ENCODE results near the gene EVL. TPM values are rescaled to one million over a fixed set of nuclear protein-coding genes. Genes with fewer than 3 reads are reported as not detected.

EVL gene, protein sequence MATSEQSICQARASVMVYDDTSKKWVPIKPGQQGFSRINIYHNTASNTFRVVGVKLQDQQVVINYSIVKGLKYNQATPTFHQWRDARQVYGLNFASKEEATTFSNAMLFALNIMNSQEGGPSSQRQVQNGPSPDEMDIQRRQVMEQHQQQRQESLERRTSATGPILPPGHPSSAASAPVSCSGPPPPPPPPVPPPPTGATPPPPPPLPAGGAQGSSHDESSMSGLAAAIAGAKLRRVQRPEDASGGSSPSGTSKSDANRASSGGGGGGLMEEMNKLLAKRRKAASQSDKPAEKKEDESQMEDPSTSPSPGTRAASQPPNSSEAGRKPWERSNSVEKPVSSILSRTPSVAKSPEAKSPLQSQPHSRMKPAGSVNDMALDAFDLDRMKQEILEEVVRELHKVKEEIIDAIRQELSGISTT
- 21.9 TPM for total RNA-seq

DNA sequence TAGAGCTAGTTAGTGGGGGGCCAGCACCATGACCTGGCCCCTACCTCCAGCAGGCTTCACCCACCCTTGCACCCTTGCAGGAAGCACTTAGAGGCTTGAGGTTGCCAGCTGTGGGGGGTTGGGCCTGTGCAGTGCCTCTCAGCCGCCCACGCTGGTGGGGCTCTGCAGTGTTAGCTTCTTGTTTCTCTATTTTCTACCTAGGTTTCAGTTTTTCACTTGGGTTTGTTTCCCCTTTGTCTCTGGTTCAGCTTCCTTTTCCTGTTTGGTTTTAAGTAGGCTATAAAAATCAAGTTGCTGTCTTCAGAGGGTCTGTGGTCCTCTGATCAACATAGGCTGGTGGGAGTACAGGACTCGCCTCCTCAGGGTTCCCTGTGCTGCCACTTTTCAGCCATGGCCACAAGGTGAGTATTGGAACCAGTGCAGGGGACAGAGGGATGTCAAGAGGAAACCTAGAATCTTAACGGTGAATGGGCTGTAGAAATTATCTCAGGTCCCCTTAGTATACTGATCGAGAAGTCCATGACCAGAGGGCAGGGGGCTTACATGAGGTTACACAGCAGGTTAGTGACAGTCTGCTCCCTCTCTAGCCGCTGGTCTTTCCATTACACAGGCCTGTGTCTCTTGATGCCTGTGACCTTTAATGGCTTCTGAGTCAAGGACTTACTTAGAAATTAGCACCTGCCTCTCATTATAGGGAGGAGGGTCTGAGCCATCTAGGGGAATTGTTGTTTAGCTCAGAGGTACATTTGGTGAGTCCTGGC lies at the start of gene EVL:
Gene EVL, plus strand, starts transcription at position 312 of the 761 bp plus-strand sequence. Its CDS starts 79 bp downstream, at position 391.
- H3K27ac ChIP-seq (ENCODE audit: low read depth, low read length): peak within 1 kb of the TSS; percentile 32
- H3K4me3 ChIP-seq (ENCODE audit: low read length in 3 of 3): no peak within 1 kb of the TSS
- no peaks in the 10 kb centered on the region for H3K9me3 ChIP-seq (ENCODE audit: control insufficient read depth in 3 of 3, low read length in 3 of 3)
- H3K36me3 ChIP-seq (ENCODE audit: control insufficient read depth in 3 of 3, insufficient read depth in 3 of 3, low read length in 3 of 3): no peaks in the 10 kb centered on the region
- H3K9ac ChIP-seq (ENCODE audit: low read depth in 1 of 3, low read length in 3 of 3): no peak within 1 kb of the TSS
- H3K27me3 ChIP-seq (ENCODE audit: control insufficient read depth in 3 of 3, insufficient read depth in 3 of 3, low read length in 3 of 3): no peaks in the 10 kb centered on the region
- H3K4me1 ChIP-seq (ENCODE audit: control insufficient read depth in 3 of 3, insufficient read depth in 3 of 3, low read length in 3 of 3): peaks cover 3 to 10% (median 9%) of the 10 kb centered on the region in 3 donors

DNA sequence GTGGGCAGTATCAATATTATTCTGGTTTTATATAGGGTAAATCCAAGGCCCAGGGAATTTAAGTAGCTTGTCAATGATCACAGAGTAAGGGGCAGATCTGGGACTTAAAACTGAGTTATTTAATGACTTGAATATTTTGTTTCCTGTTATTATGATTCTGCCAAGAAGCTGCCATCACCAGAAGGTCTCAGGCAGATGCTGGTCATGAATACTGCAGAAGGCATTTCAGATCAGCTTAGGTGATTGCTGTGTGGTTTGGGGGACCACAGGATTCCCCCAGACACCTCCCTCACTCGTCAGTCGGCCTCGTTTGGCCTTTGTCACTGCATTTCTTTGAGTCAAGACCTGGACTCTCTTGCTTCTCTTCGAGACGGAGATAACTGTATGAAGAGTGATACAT lies 47.7 kb upstream of the EVL start:
- Histone ChIP-seq H3K9me3 (ENCODE audit: control insufficient read depth in 3 of 3, low read length in 3 of 3) (no peaks in the 10 kb centered on the region), H3K36me3 (ENCODE audit: control insufficient read depth in 3 of 3, insufficient read depth in 3 of 3, low read length in 3 of 3) (no peaks in the 10 kb centered on the region), H3K9ac (ENCODE audit: low read depth in 1 of 3, low read length in 3 of 3) (no peak overlapping the region), H3K27me3 (ENCODE audit: control insufficient read depth in 3 of 3, insufficient read depth in 3 of 3, low read length in 3 of 3) (no peaks in the 10 kb centered on the region), H3K27ac (ENCODE audit: low read depth, low read length) (no peak overlapping the region), H3K4me1 (ENCODE audit: control insufficient read depth in 3 of 3, insufficient read depth in 3 of 3, low read length in 3 of 3) (peaks cover 9 to 20% (median 10%) of the 10 kb centered on the region in 3 donors), H3K4me3 (ENCODE audit: low read length in 3 of 3) (no peak overlapping the region)

DNA sequence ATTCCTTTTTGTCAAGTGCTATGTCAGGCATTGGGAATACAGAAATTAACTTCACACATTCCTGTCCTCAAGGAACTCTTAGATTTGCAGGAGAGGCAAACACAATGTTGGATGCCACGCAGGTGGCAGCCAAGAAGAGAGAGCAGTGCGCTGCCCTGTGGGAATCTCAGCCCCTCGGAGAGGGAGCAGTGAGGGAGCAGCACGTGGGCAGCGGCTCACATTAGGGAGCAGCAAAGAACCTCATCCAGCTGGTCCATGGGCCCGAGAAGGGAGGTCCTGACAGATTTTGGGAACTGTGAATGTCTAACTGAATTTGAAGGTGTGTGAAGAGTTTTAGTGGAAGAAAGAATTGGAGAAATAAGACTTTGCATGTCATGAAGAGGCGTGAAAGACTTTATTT lies 47.2 kb upstream of the EVL start:
- Histone ChIP-seq H3K36me3 (ENCODE audit: control insufficient read depth in 3 of 3, insufficient read depth in 3 of 3, low read length in 3 of 3) (no peaks in the 10 kb centered on the region), H3K4me3 (ENCODE audit: low read length in 3 of 3) (no peak overlapping the region), H3K9ac (ENCODE audit: low read depth in 1 of 3, low read length in 3 of 3) (no peak overlapping the region), H3K4me1 (ENCODE audit: control insufficient read depth in 3 of 3, insufficient read depth in 3 of 3, low read length in 3 of 3) (peaks cover 11 to 22% (median 14%) of the 10 kb centered on the region in 3 donors), H3K27ac (ENCODE audit: low read depth, low read length) (no peak overlapping the region), H3K9me3 (ENCODE audit: control insufficient read depth in 3 of 3, low read length in 3 of 3) (no peaks in the 10 kb centered on the region), H3K27me3 (ENCODE audit: control insufficient read depth in 3 of 3, insufficient read depth in 3 of 3, low read length in 3 of 3) (no peaks in the 10 kb centered on the region)

DNA sequence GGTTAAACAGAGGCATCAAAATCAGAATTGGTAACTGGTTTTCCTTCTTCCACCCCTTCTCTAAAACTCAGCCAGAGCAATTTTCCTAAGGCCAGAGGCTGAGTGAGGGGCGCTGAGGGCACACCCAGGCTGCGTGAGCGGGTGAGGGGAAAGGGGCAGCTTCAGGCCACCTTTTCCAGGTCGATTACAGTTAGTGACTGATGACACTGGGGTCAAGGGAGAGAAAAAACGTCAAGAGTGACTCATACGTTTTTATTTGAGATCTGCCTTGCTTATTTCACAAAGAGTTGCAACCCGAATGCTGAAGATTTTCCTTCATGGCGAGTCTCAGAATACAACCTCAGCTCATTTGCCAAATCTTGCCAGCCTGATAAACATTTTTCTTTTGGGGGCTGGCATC lies 46.7 kb upstream of the EVL start:
- H3K9ac ChIP-seq (ENCODE audit: low read depth in 1 of 3, low read length in 3 of 3): no peak overlapping the region
- H3K4me3 ChIP-seq (ENCODE audit: low read length in 3 of 3): no peak overlapping the region
- no peak overlapping the region for H3K27ac ChIP-seq (ENCODE audit: low read depth, low read length)
- no peaks in the 10 kb centered on the region for H3K36me3 ChIP-seq (ENCODE audit: control insufficient read depth in 3 of 3, insufficient read depth in 3 of 3, low read length in 3 of 3)
- no peaks in the 10 kb centered on the region for H3K9me3 ChIP-seq (ENCODE audit: control insufficient read depth in 3 of 3, low read length in 3 of 3)
- H3K27me3 ChIP-seq (ENCODE audit: control insufficient read depth in 3 of 3, insufficient read depth in 3 of 3, low read length in 3 of 3): no peaks in the 10 kb centered on the region
- peaks cover 12 to 23% (median 15%) of the 10 kb centered on the region in 3 donors for H3K4me1 ChIP-seq (ENCODE audit: control insufficient read depth in 3 of 3, insufficient read depth in 3 of 3, low read length in 3 of 3)

DNA sequence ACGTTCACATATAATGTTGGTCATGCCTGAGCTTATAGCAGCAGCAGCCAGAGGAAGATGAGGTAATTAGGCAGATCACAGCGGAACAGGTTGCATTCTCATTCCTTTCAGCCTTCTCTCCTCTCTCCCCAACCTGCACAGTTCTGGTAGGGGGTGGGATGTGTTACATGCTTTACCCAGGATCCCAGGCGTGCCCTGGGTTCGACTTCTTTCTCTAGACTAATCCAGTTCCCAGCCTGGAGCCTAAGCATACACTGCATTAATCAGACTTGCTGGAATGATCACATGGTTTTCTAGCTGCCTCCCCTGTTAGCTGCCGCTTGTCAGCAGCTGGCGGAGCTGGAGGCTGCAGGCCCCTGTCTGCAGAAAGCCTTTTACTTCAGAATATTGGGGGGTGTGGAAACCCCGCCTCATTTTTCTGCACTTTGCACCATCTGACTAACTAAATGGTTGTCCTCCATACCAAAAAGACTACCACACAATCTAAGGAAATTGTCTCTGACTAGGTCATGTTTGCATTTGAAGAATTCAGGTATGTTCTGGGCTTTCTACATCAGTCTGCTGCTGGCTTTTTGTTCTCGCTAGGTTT lies 46.0 kb upstream of the EVL start:
- H3K27ac ChIP-seq (ENCODE audit: low read depth, low read length): no peak overlapping the region
- no peaks in the 10 kb centered on the region for H3K27me3 ChIP-seq (ENCODE audit: control insufficient read depth in 3 of 3, insufficient read depth in 3 of 3, low read length in 3 of 3)
- no peak overlapping the region for H3K9ac ChIP-seq (ENCODE audit: low read depth in 1 of 3, low read length in 3 of 3)
- no peaks in the 10 kb centered on the region for H3K36me3 ChIP-seq (ENCODE audit: control insufficient read depth in 3 of 3, insufficient read depth in 3 of 3, low read length in 3 of 3)
- peaks cover 12 to 25% (median 16%) of the 10 kb centered on the region in 3 donors for H3K4me1 ChIP-seq (ENCODE audit: control insufficient read depth in 3 of 3, insufficient read depth in 3 of 3, low read length in 3 of 3)
- H3K9me3 ChIP-seq (ENCODE audit: control insufficient read depth in 3 of 3, low read length in 3 of 3): no peaks in the 10 kb centered on the region
- H3K4me3 ChIP-seq (ENCODE audit: low read length in 3 of 3): no peak overlapping the region

DNA sequence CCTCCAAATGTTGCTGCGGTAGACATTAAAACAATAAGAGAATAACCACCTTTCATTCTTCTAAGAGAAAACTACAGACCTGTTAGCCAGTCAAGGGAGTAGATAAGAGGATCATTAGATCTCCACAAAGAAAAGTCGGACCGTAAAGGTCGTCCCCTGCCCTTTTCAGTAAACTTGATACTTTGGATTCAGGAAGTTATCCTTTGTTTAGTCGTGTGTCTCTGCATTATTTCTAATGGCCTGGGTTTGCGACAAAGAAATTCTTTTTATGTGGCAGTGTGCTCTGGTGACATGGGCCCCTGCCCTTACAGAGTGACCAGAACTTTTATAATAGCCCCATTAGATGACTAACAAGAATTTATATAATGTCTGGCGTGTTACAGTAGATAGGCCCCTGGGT lies 44.6 kb upstream of the EVL start:
- H3K36me3 ChIP-seq (ENCODE audit: control insufficient read depth in 3 of 3, insufficient read depth in 3 of 3, low read length in 3 of 3): no peaks in the 10 kb centered on the region
- H3K9me3 ChIP-seq (ENCODE audit: control insufficient read depth in 3 of 3, low read length in 3 of 3): no peaks in the 10 kb centered on the region
- no peak overlapping the region for H3K4me3 ChIP-seq (ENCODE audit: low read length in 3 of 3)
- H3K27me3 ChIP-seq (ENCODE audit: control insufficient read depth in 3 of 3, insufficient read depth in 3 of 3, low read length in 3 of 3): no peaks in the 10 kb centered on the region
- no peak overlapping the region for H3K9ac ChIP-seq (ENCODE audit: low read depth in 1 of 3, low read length in 3 of 3)
- no peak overlapping the region for H3K27ac ChIP-seq (ENCODE audit: low read depth, low read length)
- peaks cover 12 to 34% (median 24%) of the 10 kb centered on the region in 3 donors for H3K4me1 ChIP-seq (ENCODE audit: control insufficient read depth in 3 of 3, insufficient read depth in 3 of 3, low read length in 3 of 3)

DNA sequence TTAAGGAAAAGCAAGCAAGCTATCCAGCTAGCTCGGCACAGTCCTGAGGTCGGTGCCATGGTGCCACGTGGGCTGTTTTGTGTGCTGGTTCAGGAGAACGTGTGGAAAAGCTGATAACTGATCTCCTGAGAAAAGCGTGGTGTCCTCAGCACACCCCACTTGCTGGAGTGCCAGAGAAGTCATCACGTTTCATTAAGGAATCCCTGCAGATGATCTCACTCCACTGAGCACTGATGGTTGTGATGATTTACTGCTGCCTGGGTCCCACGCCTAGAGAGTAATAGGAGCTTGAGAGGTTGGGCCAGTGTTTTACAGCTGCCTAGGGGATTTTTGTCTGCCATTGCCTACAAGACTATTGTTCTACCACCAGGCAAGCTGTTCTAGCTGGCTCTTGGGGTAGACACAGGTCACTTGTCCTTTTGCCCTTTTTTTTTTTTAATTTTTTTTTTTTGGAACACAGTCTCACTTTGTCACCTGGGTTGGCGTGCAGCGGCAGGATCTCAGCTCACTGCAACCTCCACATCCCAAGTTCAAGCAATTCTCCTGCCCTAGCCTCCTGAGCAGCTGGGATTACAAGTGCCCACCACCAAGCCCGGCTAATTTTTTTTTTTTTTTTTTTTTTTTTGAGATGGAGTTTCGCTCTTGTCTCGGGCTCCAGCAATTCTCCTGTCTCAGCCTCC lies 42.3 kb upstream of the EVL start:
- H3K36me3 ChIP-seq (ENCODE audit: control insufficient read depth in 3 of 3, insufficient read depth in 3 of 3, low read length in 3 of 3): no peaks in the 10 kb centered on the region
- H3K9me3 ChIP-seq (ENCODE audit: control insufficient read depth in 3 of 3, low read length in 3 of 3): no peaks in the 10 kb centered on the region
- no peak overlapping the region for H3K4me3 ChIP-seq (ENCODE audit: low read length in 3 of 3)
- peaks cover 12 to 34% (median 24%) of the 10 kb centered on the region in 3 donors for H3K4me1 ChIP-seq (ENCODE audit: control insufficient read depth in 3 of 3, insufficient read depth in 3 of 3, low read length in 3 of 3)
- H3K27ac ChIP-seq (ENCODE audit: low read depth, low read length): no peak overlapping the region
- no peaks in the 10 kb centered on the region for H3K27me3 ChIP-seq (ENCODE audit: control insufficient read depth in 3 of 3, insufficient read depth in 3 of 3, low read length in 3 of 3)
- peak overlapping the region in 1 of 3 donors; percentile 1 for H3K9ac ChIP-seq (ENCODE audit: low read depth in 1 of 3, low read length in 3 of 3)

DNA sequence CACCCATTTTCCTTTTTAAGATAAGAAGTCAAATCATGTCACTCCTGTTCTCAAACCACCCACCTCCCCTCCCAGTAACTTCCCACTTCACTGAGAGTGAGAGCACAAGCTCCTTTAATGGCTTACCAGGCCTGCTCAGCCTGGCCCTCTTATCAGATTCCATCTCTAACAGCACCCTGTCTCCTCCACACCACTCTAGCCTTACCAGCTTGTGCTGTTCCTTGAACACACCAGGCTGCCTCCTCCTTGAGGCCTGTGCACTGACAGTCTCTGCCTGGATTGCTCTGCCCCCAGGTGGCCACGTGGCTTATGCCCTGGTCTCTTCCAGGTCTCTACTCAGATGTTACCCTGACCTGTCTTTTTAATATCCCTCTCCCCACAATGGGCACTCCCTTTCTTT lies 40.1 kb upstream of the EVL start:
- no peaks in the 10 kb centered on the region for H3K9me3 ChIP-seq (ENCODE audit: control insufficient read depth in 3 of 3, low read length in 3 of 3)
- H3K4me3 ChIP-seq (ENCODE audit: low read length in 3 of 3): no peak overlapping the region
- no peaks in the 10 kb centered on the region for H3K27me3 ChIP-seq (ENCODE audit: control insufficient read depth in 3 of 3, insufficient read depth in 3 of 3, low read length in 3 of 3)
- H3K36me3 ChIP-seq (ENCODE audit: control insufficient read depth in 3 of 3, insufficient read depth in 3 of 3, low read length in 3 of 3): no peaks in the 10 kb centered on the region
- H3K27ac ChIP-seq (ENCODE audit: low read depth, low read length): no peak overlapping the region
- peaks cover 9 to 31% (median 24%) of the 10 kb centered on the region in 3 donors for H3K4me1 ChIP-seq (ENCODE audit: control insufficient read depth in 3 of 3, insufficient read depth in 3 of 3, low read length in 3 of 3)
- H3K9ac ChIP-seq (ENCODE audit: low read depth in 1 of 3, low read length in 3 of 3): no peak overlapping the region

DNA sequence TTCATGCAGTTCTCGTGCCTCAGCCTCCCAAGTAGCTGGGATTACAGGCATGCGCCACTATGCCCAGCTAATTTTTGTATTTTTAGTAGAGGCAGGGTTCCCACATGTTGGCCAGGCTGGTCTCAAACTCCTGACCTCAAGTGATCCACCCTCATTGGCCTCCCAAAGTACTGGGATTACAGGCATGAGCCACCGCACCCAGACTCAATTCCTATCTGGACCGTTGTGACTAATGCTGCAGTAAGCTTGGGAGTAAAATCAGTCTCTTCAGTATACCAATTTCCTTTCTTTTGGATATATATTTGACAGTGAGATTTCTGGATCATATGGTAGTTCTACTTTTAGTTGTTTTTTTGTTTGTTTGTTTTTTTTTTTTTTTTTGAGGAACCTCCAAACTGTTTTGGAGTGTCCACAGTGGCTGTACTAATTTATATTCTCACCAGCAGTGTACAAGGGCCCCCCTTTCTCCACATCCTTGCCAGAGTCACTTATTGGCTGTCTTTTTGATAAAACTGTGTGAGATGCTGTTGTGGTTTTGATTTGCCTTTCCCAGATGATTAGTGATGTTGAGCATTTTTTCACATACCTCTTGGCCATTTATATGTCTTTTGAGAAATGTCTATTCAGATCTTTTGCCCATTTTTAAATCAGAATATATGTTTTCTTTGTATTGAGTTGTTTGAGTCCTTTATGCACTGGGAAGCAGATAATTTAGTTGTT lies 37.3 kb upstream of the EVL start:
- no peak overlapping the region for H3K27ac ChIP-seq (ENCODE audit: low read depth, low read length)
- H3K27me3 ChIP-seq (ENCODE audit: control insufficient read depth in 3 of 3, insufficient read depth in 3 of 3, low read length in 3 of 3): no peaks in the 10 kb centered on the region
- H3K36me3 ChIP-seq (ENCODE audit: control insufficient read depth in 3 of 3, insufficient read depth in 3 of 3, low read length in 3 of 3): no peaks in the 10 kb centered on the region
- H3K9me3 ChIP-seq (ENCODE audit: control insufficient read depth in 3 of 3, low read length in 3 of 3): no peaks in the 10 kb centered on the region
- H3K4me3 ChIP-seq (ENCODE audit: low read length in 3 of 3): no peak overlapping the region
- no peak overlapping the region for H3K9ac ChIP-seq (ENCODE audit: low read depth in 1 of 3, low read length in 3 of 3)
- H3K4me1 ChIP-seq (ENCODE audit: control insufficient read depth in 3 of 3, insufficient read depth in 3 of 3, low read length in 3 of 3): peaks cover 12 to 18% (median 15%) of the 10 kb centered on the region in 3 donors

Measured in skeletal muscle tissue (tissue), 4 donors.